Embryonic facial prominence (tissue), 1 donor: ENCODE results near the gene KRT77.

Experiments
- DNase-seq: peaks from one replicate; pipeline ENCODE4 v3.0.0-alpha.2; 2016; ENCODE audit errors: extremely low spot score

Gene KRT77

GRCh38 chr12:52692254-52692653 is 11.1 kb downstream of the KRT77 start:
- DNase-seq, result no peak

- no peak for DNase-seq
Measured at GRCh38 chr12:52691841-52692150, 11.5 kb downstream of the KRT77 start.

GRCh38 chr12:52691076-52691840 is 12.1 kb downstream of the KRT77 start:
- no peak for DNase-seq

- DNase-seq, result no peak
Measured at GRCh38 chr12:52690351-52691075, 12.8 kb downstream of the KRT77 start.

GRCh38 chr12:52689936-52690335 is 13.4 kb downstream of the KRT77 start:
- DNase-seq, result no peak

- DNase-seq, result no peak
Measured at GRCh38 chr12:52689239-52689638, 14.1 kb downstream of the KRT77 start.

- no peak for DNase-seq
Measured at GRCh38 chr12:52688481-52688880, 14.8 kb downstream of the KRT77 start.

- DNase-seq, result no peak
Measured at GRCh38 chr12:52687497-52688385, 15.6 kb downstream of the KRT77 start.

GRCh38 chr12:52686756-52687487 is 16.4 kb downstream of the KRT77 start:
- no peak for DNase-seq

- DNase-seq, result no peak
Measured at GRCh38 chr12:52686063-52686462, 17.3 kb downstream of the KRT77 start.

- no peak for DNase-seq
Measured at GRCh38 chr12:52685406-52685890, 17.9 kb downstream of the KRT77 start.

- no peak for DNase-seq
Measured at GRCh38 chr12:52684431-52684830, 18.9 kb downstream of the KRT77 start.

- DNase-seq, result no peak
Measured at GRCh38 chr12:52683575-52684300, 19.6 kb downstream of the KRT77 start.

- DNase-seq, result no peak
Measured at GRCh38 chr12:52682938-52683574, 20.3 kb downstream of the KRT77 start.

- DNase-seq, result no peak
Measured at GRCh38 chr12:52682381-52682660, 21.0 kb downstream of the KRT77 start.

GRCh38 chr12:52681526-52682380 is 21.6 kb downstream of the KRT77 start:
- no peak for DNase-seq

GRCh38 chr12:52680363-52680762 is 23.0 kb downstream of the KRT77 start, which contains the start of gene KRT1:
KRT1 (minus strand) TSS chr12:52680407; CDS start chr12:52680348, 59 bp downstream.
- no peak for DNase-seq

GRCh38 chr12:52679875-52680274 is 23.4 kb downstream of the KRT77 start:
- DNase-seq, result no peak

- DNase-seq, result no peak
Measured at GRCh38 chr12:52677671-52678070, 25.7 kb downstream of the KRT77 start.

GRCh38 chr12:52677126-52677525 is 26.2 kb downstream of the KRT77 start:
- no peak for DNase-seq
